Glomerular endothelial cell (primary cell): ENCODE measurements around the gene CFB. TPM values are rescaled to one million over a fixed set of nuclear protein-coding genes. Genes with fewer than 3 reads are reported as not detected.
"Not testable (repeated sequence)": the region's sequence is repeated elsewhere in the genome, so short reads cannot be mapped to it uniquely, and the experiment has no call there.

ENCODE experiments used
- DNase-seq: peaks from one replicate; pipeline ENCODE4 v3.0.0-alpha.2; 2011; ENCODE audit warnings: low read depth, low spot score; ENCODE audit errors: extremely low read depth
- total RNA-seq: library from RNA; depleted of rRNA; stranded (reverse); fragments of >200 nt; gene quantifications from 2 replicates; pipeline ENCODE4 v1.2.3, GENCODE V29; 2015

CFB gene
- total RNA-seq = 0.53 and 2.3 TPM in 2 replicates

GRCh38 chr6:31945507-31946369 is at the start of gene CFB:
Gene CFB (plus strand): TSS chr6:31946095. CDS start chr6:31946222, 127 bp downstream.
- no peak for DNase-seq

GRCh38 chr6:31896493-31896855 is 49.4 kb upstream of the CFB start:
- DNase-seq = no peak

- no peak for DNase-seq
These were observed 48.9 kb upstream of the CFB start for GRCh38 chr6:31896856-31897611.

- DNase-seq = no peak
These were observed 48.1 kb upstream of the CFB start, which contains the start of gene EHMT2 for GRCh38 chr6:31897612-31898382. Gene EHMT2 (minus strand): TSS chr6:31897698. CDS start chr6:31897677, 21 bp downstream.

- no peak for DNase-seq
These were observed 47.4 kb upstream of the CFB start for GRCh38 chr6:31898383-31899011.

- DNase-seq = no peak
These were observed 46.7 kb upstream of the CFB start for GRCh38 chr6:31899215-31899614.

- DNase-seq = no peak
These were observed 45.8 kb upstream of the CFB start for GRCh38 chr6:31899882-31900722.

- no peak for DNase-seq
These were observed 44.9 kb upstream of the CFB start for GRCh38 chr6:31900917-31901414.

GRCh38 chr6:31901415-31901952 is 44.4 kb upstream of the CFB start:
- DNase-seq = no peak

GRCh38 chr6:31901953-31902643 is 43.8 kb upstream of the CFB start, which contains the start of gene ZBTB12:
Gene ZBTB12 (minus strand): TSS chr6:31902086. CDS start chr6:31901305, 781 bp downstream.
- peak; percentile 39 for DNase-seq

- DNase-seq = no peak
These were observed 41.9 kb upstream of the CFB start for GRCh38 chr6:31903957-31904356.

- no peak for DNase-seq
These were observed 40.9 kb upstream of the CFB start for GRCh38 chr6:31905041-31905440.

GRCh38 chr6:31906122-31906521 is 39.8 kb upstream of the CFB start:
- no peak for DNase-seq

- DNase-seq = not testable (repeated sequence)
These were observed 39.2 kb upstream of the CFB start for GRCh38 chr6:31906727-31907126.

- no peak for DNase-seq
These were observed 38.6 kb upstream of the CFB start for GRCh38 chr6:31907158-31907813.

- not testable (repeated sequence) for DNase-seq
These were observed 37.6 kb upstream of the CFB start for GRCh38 chr6:31908255-31908654.

GRCh38 chr6:31908791-31909190 is 37.1 kb upstream of the CFB start:
- no peak for DNase-seq

GRCh38 chr6:31909298-31909697 is 36.6 kb upstream of the CFB start:
- not testable (repeated sequence) for DNase-seq
